ENCODE measurements around the gene ANKS1B.

The ANKS1B gene

GRCh38 chr12:99454539-99455172 is 530.1 kb downstream of the ANKS1B start:
- TF ChIP-seq CTCF (IDR thresholded peaks at IDR 0.05; ENCODE audit: low read depth, low read length) = no peak
- no peak for DNase-seq (ENCODE audit: extremely low read depth, low read depth)

GRCh38 chr12:99453836-99454538 is 530.7 kb downstream of the ANKS1B start:
- no peak for DNase-seq (ENCODE audit: extremely low read depth, low read depth)
- no peak for TF ChIP-seq CTCF (IDR thresholded peaks at IDR 0.05; ENCODE audit: low read depth, low read length)

- no peak for DNase-seq (ENCODE audit: extremely low read depth, low read depth)
- TF ChIP-seq CTCF (IDR thresholded peaks at IDR 0.05; ENCODE audit: low read depth, low read length) = no peak
Measured at GRCh38 chr12:99450036-99450630, 534.6 kb downstream of the ANKS1B start.

- no peak for TF ChIP-seq CTCF (IDR thresholded peaks at IDR 0.05; ENCODE audit: low read depth, low read length)
- no peak for DNase-seq (ENCODE audit: extremely low read depth, low read depth)
Measured at GRCh38 chr12:99444859-99445316, 539.8 kb downstream of the ANKS1B start.

- no peak for DNase-seq (ENCODE audit: extremely low read depth, low read depth)
- no peak for TF ChIP-seq CTCF (IDR thresholded peaks at IDR 0.05; ENCODE audit: low read depth, low read length)
Measured at GRCh38 chr12:99442758-99443157, 542.0 kb downstream of the ANKS1B start.

GRCh38 chr12:99439399-99439798 is 545.3 kb downstream of the ANKS1B start:
- TF ChIP-seq CTCF (IDR thresholded peaks at IDR 0.05; ENCODE audit: low read depth, low read length) = no peak
- DNase-seq (ENCODE audit: extremely low read depth, low read depth) = no peak

GRCh38 chr12:99436584-99436983 is 548.2 kb downstream of the ANKS1B start:
- TF ChIP-seq CTCF (IDR thresholded peaks at IDR 0.05; ENCODE audit: low read depth, low read length) = no peak
- DNase-seq (ENCODE audit: extremely low read depth, low read depth) = no peak

All from AG09319 (cell line).